HepG2 (cell line): ENCODE measurements around the gene CKB. TPM values are rescaled to one million over a fixed set of nuclear protein-coding genes. Genes with fewer than 3 reads are reported as not detected.
A peak's percentile ranks its signal among the peaks of the same experiment; 100 is the strongest.

Experiments used
- KDM4B ChIP-seq: sonication (generic); formaldehyde crosslinking; IDR thresholded peaks from 2 replicates; pipeline ENCODE4 v1.4.0; 2020; ENCODE audit warnings: missing genetic modification reagents
- KDM6A ChIP-seq: IDR thresholded peaks from 2 replicates; pipeline ENCODE4 v1.6.1; 2016; ENCODE audit warnings: low read depth
- KLF12 ChIP-seq: sonication (generic); formaldehyde crosslinking; IDR thresholded peaks from 2 replicates; pipeline ENCODE4 v1.4.0; 2020; ENCODE audit warnings: missing genetic modification reagents, borderline replicate concordance
- KMT2B ChIP-seq: IDR thresholded peaks from 2 replicates; pipeline ENCODE4 v1.6.1; 2016; ENCODE audit warnings: missing genetic modification reagents, missing compliant biosample characterization
- MIER2 ChIP-seq: IDR thresholded peaks from 2 replicates; pipeline ENCODE4 v1.6.1; 2016; ENCODE audit warnings: missing biosample characterization, missing genetic modification reagents
- MXI1 ChIP-seq: IDR thresholded peaks from 3 replicates; pipeline ENCODE4 v1.6.1; 2012; ENCODE audit warnings: low read depth, low read length, inconsistent platforms, borderline replicate concordance
- RXRA ChIP-seq: sonication (generic); formaldehyde crosslinking; IDR thresholded peaks from 2 replicates; pipeline ENCODE4 v1.5.1; 2020; ENCODE audit warnings: missing genetic modification reagents
- TEAD3 ChIP-seq: optimal IDR thresholded peaks from 2 replicates; pipeline ENCODE3; 2016; ENCODE audit warnings: borderline replicate concordance
- YY1 ChIP-seq: IDR thresholded peaks from 2 replicates; pipeline ENCODE4 v1.6.1; 2011; ENCODE audit warnings: low read length, low read depth, moderate library complexity, mild to moderate bottlenecking; ENCODE audit not compliant: insufficient read depth, insufficient replicate concordance
- ZKSCAN1 ChIP-seq: fragments of 150-350 bp; IDR thresholded peaks from 2 replicates; pipeline ENCODE4 v1.6.1; 2014; ENCODE audit warnings: low read length
- ZNF83 ChIP-seq: sonication (generic); formaldehyde crosslinking; IDR thresholded peaks from 2 replicates; pipeline ENCODE4 v1.4.0; 2020; ENCODE audit warnings: missing genetic modification reagents, mild to moderate bottlenecking, borderline replicate concordance
- ZNF850 ChIP-seq: sonication (generic); formaldehyde crosslinking; conservative IDR thresholded peaks from 2 replicates; pipeline ENCODE4 v1.9.0; 2021; ENCODE audit warnings: mild to moderate bottlenecking, missing genetic modification reagents
- polyA plus RNA-seq, 8 experiments: library from polyadenylated mRNA; depleted of rRNA in 3 of 8; stranded (reverse) in 7 of 8; unstranded in 1 of 8; fragments of >200 nt; fragmentation: Illumina TruSeq in 4 of 8; extraction: Trizol in 4 of 8; gene quantifications; 2 replicates each; pipeline versions ENCODE4 v1.2.1 to v1.2.3, GENCODE V29; 2011 to 2016; ENCODE audit warnings: low read depth in 4 of 8, missing spikeins in 1 of 8, mixed read lengths in 1 of 8; ENCODE audit not compliant: insufficient read depth in 1 of 8
- total RNA-seq, 5 experiments: library from RNA; depleted of rRNA; stranded (reverse); fragments of >200 nt; fragmentation: Illumina TruSeq; extraction: Trizol; gene quantifications; 2 replicates each; pipeline ENCODE4 v1.2.3, GENCODE V29; 2016; ENCODE audit warnings: low read depth in 1 of 5
- TF ChIP-seq, protein P1 (sequence below): IDR thresholded peaks from 2 replicates; pipeline ENCODE4 v1.6.1; 2012; ENCODE audit warnings: inconsistent platforms
- TF ChIP-seq, protein P2 (sequence below): sonication (generic); formaldehyde crosslinking; IDR thresholded peaks from 2 replicates; pipeline ENCODE4 v1.5.0; 2020; ENCODE audit warnings: mild to moderate bottlenecking, missing genetic modification reagents
- TF ChIP-seq, protein P3 (sequence below): IDR thresholded peaks from 2 replicates; pipeline ENCODE4 v1.6.1; 2016; ENCODE audit warnings: low read depth, missing genetic modification reagents, missing compliant biosample characterization
- TF ChIP-seq, protein P4 (sequence below): sonication (generic); formaldehyde crosslinking; IDR thresholded peaks from 2 replicates; pipeline ENCODE4 v1.4.0; 2020; ENCODE audit warnings: missing genetic modification reagents
- TF ChIP-seq, protein P5 (sequence below): sonication (generic); formaldehyde crosslinking; IDR thresholded peaks from 2 replicates; pipeline ENCODE4 v1.4.0; 2020; ENCODE audit warnings: missing genetic modification reagents, borderline replicate concordance

CKB gene
- total and polyA plus RNA-seq, 2 of the 13 experiments (the other 11 are each of a cell fraction or from before 2014, with no cell fraction given) = 82.3 to 217 TPM

DNA sequence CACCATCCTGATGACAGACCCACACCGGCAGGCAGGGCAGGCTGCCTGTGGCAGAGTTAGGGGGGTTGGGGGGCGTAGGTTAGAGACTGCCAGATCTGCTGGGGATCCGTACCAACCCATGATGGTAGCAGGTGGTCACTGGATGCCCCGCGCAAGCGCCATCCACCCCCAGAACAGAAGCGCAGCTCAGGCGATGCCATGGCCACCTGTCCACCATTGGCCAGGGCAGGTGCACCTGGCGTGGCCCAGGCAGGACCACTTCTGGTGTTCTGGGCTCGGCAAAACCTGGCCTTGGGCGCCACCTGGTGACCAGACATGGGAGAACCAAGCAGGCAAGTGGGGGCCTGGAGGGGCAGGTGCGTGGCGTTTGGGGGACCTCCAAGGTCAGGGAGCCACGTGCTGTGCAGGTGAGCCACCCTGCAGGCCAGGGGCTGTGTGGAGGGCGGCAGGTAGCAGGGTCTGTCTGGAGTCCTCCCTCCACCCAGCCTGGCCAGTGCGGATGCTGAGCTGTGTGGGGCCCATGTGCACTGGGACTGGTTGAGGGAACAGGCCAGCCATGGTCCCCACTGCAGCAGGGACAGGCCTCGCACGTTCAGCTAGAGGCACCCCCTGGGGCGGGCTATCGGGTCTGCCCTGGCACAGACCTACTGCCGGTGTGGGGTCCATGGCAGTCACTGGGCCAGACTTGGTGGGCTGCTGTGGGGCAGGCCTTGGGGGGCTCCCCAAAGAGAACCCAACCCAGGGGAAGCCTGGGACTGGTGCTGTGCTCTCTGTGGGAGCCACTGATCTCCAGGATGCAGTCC lies 24.2 kb upstream of the CKB start (continued):
- TF ChIP-seq, protein P1, sequence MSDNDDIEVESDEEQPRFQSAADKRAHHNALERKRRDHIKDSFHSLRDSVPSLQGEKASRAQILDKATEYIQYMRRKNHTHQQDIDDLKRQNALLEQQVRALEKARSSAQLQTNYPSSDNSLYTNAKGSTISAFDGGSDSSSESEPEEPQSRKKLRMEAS = peak; percentile 57; the same call in 1 of the 2 replicates
- TF ChIP-seq TEAD3 (CRISPR knock-in tag) = no peak
- TF ChIP-seq, protein P2, sequence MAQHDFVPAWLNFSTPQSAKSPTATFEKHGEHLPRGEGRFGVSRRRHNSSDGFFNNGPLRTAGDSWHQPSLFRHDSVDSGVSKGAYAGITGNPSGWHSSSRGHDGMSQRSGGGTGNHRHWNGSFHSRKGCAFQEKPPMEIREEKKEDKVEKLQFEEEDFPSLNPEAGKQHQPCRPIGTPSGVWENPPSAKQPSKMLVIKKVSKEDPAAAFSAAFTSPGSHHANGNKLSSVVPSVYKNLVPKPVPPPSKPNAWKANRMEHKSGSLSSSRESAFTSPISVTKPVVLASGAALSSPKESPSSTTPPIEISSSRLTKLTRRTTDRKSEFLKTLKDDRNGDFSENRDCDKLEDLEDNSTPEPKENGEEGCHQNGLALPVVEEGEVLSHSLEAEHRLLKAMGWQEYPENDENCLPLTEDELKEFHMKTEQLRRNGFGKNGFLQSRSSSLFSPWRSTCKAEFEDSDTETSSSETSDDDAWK (CRISPR knock-in tag) = no peak
- TF ChIP-seq, protein P3, sequence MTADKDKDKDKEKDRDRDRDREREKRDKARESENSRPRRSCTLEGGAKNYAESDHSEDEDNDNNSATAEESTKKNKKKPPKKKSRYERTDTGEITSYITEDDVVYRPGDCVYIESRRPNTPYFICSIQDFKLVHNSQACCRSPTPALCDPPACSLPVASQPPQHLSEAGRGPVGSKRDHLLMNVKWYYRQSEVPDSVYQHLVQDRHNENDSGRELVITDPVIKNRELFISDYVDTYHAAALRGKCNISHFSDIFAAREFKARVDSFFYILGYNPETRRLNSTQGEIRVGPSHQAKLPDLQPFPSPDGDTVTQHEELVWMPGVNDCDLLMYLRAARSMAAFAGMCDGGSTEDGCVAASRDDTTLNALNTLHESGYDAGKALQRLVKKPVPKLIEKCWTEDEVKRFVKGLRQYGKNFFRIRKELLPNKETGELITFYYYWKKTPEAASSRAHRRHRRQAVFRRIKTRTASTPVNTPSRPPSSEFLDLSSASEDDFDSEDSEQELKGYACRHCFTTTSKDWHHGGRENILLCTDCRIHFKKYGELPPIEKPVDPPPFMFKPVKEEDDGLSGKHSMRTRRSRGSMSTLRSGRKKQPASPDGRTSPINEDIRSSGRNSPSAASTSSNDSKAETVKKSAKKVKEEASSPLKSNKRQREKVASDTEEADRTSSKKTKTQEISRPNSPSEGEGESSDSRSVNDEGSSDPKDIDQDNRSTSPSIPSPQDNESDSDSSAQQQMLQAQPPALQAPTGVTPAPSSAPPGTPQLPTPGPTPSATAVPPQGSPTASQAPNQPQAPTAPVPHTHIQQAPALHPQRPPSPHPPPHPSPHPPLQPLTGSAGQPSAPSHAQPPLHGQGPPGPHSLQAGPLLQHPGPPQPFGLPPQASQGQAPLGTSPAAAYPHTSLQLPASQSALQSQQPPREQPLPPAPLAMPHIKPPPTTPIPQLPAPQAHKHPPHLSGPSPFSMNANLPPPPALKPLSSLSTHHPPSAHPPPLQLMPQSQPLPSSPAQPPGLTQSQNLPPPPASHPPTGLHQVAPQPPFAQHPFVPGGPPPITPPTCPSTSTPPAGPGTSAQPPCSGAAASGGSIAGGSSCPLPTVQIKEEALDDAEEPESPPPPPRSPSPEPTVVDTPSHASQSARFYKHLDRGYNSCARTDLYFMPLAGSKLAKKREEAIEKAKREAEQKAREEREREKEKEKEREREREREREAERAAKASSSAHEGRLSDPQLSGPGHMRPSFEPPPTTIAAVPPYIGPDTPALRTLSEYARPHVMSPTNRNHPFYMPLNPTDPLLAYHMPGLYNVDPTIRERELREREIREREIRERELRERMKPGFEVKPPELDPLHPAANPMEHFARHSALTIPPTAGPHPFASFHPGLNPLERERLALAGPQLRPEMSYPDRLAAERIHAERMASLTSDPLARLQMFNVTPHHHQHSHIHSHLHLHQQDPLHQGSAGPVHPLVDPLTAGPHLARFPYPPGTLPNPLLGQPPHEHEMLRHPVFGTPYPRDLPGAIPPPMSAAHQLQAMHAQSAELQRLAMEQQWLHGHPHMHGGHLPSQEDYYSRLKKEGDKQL = no peak
- TF ChIP-seq, protein P4, sequence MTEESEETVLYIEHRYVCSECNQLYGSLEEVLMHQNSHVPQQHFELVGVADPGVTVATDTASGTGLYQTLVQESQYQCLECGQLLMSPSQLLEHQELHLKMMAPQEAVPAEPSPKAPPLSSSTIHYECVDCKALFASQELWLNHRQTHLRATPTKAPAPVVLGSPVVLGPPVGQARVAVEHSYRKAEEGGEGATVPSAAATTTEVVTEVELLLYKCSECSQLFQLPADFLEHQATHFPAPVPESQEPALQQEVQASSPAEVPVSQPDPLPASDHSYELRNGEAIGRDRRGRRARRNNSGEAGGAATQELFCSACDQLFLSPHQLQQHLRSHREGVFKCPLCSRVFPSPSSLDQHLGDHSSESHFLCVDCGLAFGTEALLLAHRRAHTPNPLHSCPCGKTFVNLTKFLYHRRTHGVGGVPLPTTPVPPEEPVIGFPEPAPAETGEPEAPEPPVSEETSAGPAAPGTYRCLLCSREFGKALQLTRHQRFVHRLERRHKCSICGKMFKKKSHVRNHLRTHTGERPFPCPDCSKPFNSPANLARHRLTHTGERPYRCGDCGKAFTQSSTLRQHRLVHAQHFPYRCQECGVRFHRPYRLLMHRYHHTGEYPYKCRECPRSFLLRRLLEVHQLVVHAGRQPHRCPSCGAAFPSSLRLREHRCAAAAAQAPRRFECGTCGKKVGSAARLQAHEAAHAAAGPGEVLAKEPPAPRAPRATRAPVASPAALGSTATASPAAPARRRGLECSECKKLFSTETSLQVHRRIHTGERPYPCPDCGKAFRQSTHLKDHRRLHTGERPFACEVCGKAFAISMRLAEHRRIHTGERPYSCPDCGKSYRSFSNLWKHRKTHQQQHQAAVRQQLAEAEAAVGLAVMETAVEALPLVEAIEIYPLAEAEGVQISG (CRISPR knock-in tag) = peak; percentile 32; the same call in 1 of the 2 replicates
- no peak for TF ChIP-seq KMT2B (CRISPR knock-in tag)
- peak; percentile 47 for TF ChIP-seq YY1
- no peak for TF ChIP-seq KDM4B (CRISPR knock-in tag)
- no peak for TF ChIP-seq KDM6A
- TF ChIP-seq ZNF850 (CRISPR knock-in tag) = no peak
- TF ChIP-seq ZNF83 (CRISPR knock-in tag) = no peak; the same call in 1 of the 2 replicates
- TF ChIP-seq RXRA (CRISPR knock-in tag) = no peak
- peak; percentile 32; the same call in 1 of the 3 replicates for TF ChIP-seq MXI1
- no peak for TF ChIP-seq ZKSCAN1
- peak; percentile 25; the same call in 1 of the 2 replicates for TF ChIP-seq KLF12 (CRISPR knock-in tag)
- TF ChIP-seq MIER2 (CRISPR knock-in tag) = no peak
- TF ChIP-seq, protein P5, sequence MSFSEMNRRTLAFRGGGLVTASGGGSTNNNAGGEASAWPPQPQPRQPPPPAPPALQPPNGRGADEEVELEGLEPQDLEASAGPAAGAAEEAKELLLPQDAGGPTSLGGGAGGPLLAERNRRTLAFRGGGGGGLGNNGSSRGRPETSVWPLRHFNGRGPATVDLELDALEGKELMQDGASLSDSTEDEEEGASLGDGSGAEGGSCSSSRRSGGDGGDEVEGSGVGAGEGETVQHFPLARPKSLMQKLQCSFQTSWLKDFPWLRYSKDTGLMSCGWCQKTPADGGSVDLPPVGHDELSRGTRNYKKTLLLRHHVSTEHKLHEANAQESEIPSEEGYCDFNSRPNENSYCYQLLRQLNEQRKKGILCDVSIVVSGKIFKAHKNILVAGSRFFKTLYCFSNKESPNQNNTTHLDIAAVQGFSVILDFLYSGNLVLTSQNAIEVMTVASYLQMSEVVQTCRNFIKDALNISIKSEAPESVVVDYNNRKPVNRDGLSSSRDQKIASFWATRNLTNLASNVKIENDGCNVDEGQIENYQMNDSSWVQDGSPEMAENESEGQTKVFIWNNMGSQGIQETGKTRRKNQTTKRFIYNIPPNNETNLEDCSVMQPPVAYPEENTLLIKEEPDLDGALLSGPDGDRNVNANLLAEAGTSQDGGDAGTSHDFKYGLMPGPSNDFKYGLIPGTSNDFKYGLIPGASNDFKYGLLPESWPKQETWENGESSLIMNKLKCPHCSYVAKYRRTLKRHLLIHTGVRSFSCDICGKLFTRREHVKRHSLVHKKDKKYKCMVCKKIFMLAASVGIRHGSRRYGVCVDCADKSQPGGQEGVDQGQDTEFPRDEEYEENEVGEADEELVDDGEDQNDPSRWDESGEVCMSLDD (CRISPR knock-in tag) = peak; percentile 88; the same call in 1 of the 2 replicates
